IPS DF 19.7 (cell line): ENCODE results near the gene CNTNAP5.

Experiments used
- DNase-seq: peaks from one replicate; pipeline ENCODE4 v3.0.0-alpha.2; 2013; ENCODE audit warnings: low read depth, low spot score

Gene CNTNAP5

DNA sequence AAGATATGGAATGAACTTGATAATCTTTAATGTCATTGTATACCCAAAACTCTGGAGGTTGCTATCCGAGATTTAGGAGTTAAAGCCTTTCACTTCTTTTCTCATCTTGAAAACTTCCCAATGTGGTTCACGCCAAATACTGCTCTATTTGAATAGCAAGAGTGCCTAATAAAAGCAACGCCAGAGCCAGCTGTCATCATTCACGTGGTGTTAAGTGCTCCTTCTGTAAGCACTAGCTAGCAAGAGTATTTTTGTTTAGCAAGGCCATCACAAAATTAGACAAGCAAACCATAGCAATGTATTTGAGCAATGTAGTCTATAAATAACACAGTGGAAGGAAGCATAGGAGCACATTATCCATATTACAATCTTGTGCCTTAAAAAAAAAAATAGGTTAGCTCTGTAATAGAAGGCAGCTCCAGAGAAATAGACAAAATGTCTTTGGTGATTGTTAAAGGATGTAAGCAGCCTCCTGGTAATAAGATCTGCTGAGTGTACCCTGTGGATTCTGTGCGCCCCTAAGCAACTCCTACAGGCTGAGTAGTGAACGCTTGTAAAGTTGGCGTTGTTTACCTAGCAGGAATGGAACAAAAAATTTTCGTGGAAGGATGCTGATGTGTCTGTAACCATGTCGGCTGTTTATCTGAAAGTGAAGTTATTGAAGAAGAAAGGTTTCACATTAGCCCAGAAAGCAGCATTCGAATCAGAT, 518.0 kb downstream of the CNTNAP5 start:
- DNase-seq, result no peak

DNA sequence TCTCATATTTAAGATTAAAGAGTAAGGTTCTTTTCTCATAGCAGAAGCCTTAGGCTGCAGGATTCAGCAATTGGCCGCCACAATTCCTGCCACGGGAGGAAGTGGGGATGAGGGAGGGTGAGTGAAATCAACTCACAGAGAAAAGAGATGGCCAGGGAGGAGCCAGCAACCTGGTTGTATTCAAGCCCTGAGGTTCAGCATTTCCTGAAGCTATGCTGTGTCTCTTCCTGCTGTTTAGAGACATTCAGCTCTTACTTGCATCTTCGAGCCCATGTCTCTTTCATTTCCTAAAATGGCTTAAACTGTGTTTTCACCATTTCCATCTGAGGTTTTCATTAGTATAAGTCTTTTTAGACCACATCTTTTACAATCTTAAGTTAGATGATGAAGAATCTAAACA, 522.6 kb downstream of the CNTNAP5 start:
- DNase-seq, result no peak

DNA sequence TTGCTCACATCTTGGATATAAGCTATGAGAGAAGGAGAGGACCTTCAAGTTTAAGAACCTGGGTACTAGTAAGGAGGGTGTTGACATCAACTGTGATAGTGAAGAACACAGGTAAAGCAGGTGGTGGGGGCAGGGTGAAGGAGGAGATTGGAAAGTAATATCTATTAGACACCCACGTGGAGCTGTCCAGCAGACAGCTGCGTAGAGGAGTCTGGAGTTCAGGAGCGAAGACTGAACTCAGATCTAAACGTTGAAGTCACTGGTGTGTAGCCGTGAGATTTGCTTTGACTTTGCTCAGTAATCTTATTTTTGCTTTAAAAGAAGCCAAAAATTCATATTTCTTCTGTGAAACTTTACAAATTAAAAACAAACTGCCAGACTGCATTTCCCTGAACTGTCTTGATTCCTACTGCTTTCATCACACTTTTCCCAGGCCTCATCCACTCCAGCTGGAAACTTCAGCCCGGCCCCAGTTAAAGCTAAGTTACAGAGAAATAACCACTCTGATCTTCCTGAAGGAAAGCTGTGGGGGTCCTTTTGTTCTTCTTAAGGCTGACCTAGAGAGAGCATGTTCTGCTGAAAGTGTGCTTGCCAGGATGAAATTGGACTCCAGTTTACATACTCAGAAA, 533.3 kb downstream of the CNTNAP5 start:
- DNase-seq, result no peak

DNA sequence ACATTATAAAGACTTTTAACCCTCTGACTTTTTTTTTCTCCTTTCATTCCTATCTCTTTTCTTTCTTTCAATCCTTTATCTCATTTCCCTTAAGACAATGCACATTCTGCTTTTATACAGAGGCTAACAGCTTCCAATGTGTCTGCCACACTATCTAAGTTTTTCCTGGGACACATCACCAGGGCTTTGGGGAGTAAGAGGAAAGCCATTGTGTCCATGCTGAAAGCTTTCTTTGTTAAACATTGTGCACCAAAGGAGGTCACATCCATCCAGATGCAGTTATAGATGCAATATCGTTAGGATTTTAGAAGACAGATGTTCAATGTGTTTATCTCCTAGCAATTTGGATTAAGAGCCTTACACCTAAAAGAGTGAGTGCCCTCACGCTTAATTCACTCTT, 534.1 kb downstream of the CNTNAP5 start:
- no peak for DNase-seq

DNA sequence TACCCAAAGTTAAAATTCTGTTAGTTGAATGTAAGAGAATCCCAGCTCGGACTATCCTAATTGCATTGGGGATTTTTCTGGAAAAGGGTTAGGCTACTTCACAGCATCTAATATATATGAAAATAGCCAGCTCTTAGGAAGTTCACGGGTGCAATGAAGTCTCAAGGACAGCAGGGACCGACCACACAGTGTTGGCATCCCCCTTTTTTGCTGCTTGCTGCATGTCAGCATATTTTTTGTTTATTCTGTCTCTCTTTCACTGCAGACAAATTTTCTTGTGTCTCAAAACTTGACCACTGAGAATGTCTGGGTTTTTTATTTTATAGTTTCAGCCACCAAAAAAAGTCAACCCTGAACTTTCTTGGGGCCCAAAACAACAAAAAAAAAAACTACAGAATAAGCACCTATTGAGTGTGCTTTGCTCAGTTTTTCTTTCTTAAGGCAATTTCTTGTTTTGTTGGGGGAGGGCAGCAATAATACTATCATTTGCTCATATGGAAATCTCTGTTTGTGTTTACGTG, 535.6 kb downstream of the CNTNAP5 start:
- DNase-seq, result no peak

DNA sequence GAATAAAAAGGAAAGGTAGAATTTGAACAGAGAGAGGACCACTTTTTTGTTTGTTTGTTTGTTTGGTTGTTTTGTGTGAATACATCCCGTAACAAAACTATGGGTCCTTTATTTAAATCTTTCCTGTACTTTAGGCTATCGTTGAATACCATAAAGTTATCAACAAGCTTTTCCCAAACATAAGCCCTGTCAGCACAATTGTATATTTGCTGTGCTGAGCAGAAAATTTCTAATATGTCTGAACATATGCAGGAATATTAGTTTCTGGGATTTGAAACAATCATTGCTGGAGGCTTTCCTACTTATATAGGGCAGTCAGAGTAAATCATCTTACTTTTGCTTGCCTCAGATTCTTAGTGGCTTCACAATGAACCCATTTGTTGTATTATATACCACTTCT, 536.4 kb downstream of the CNTNAP5 start:
- DNase-seq, result no peak

DNA sequence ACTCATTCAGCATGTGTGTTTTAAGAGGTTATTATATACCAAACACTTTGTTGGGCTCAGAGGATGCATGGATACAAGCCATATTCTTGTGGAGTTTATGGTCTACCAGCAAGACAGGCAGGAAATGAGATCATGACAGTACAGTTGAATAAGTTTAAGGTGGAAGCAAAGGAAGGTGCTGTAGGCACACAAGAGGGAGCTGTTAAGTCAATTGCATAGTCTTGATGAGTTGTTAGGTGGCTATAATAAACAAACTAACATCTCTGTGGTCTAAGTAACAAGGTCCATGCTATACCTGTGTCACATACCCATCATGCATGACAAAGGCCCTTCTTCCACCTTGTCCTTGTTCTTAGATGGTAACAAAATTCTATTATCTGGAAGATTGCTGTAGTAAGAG, 538.3 kb downstream of the CNTNAP5 start:
- no peak for DNase-seq

DNA sequence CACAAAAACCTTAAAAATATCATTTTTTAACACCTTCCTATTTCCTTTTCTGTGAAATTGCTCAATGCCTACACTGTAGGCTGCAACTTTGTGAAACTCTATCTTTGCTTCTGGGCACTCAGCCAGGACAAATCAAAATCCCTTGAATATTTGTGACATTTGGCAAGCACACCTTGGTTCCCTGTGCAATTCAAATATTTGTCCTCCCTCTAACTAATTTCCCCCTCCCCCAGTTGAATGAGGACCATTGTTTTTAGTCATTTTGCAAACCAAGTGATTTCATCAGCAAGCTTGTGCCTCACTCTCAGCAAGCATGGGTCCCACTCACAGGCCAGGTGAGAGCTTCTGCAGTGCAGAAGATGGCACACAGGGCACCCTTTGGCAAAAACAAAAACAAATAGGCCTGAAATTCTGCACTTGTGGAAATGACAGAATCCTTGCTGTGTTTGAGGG, 541.5 kb downstream of the CNTNAP5 start:
- no peak for DNase-seq

DNA sequence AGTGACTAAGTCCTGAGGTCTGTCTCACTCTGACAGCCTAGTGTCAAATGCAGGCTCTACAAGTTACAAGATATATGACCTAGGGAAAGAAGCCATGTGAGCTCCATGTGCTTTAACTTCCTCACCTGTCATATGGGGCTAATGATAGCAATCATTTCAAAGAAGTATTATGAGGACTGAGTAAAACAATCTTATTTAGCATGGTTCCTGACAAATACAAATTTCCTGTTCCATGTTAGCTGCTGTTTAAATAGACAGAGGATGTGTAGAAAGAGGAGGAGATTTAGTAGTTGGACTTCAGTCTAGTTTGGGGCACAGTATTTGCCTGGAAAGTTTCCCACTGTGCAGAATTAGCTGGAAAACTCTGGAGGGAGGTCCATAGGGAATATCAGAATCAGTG, 545.8 kb downstream of the CNTNAP5 start:
- no peak for DNase-seq

DNA sequence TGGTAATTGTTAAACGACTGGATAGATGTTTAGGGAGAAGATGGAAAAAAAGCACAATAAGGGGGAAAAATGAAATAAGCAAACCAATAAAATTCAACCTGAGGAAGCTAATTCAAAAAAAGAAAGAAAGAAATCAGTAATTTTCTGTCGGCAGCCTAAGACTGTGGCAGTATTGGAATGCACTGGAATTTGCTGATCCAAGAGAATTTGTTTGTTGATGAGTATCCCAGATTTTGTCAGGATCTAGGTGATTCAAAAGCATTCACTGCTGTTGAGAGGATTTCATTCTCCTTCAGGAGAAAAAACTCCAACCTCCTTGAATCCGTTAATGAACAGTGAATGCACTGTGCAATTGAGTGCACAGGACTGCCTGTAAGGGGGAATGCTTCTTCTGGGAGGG, 546.7 kb downstream of the CNTNAP5 start:
- no peak for DNase-seq

DNA sequence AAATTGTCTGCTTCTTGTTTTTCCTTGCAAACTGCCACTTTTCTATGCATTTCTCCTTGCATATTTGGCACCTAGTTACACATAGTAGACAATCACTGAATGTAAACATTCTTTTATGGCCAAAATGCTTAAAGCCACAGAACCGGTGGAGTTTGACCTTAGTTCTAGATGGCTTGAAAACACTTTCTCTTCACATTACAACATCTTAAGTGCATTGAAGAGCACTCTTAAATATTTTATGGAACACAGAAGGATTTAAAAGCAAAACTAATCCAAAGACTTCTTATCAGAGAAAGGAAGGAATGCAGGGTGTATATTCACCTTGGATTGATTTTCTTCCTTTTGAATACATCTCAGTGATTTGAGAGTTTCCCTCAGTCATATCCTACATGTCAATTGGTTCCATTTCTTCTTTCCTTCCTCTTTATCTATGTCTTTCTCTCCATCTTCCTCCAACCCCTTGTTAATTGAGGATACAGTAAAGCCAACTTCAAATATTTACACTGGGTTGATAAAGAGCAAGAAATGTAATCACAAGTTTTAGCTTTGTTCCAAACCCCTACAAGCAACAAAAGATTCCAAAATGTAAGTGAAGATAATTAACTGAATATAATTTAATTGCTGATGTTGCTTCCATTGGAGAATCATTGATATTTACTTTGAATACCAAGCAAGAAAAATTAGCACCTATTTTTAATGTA, 548.0 kb downstream of the CNTNAP5 start:
- no peak for DNase-seq

DNA sequence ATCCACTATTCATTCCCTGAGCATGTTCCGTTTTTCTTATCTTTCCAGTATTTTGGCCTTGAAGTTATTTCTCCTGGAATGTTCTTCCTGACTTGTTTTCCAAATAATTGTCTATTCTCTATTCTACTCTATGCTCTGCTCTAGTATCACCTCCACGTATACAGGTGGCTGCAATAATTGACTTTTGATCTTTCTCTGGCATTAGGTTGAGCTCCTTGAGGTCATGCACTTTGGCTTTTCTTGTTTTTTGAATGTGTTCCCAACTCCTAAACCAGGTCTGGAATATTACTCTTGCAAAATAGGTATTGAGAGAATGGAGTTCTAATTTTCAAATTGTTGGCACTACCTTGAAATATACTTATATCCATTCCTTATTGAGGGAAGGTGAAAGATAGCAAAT, 550.4 kb downstream of the CNTNAP5 start:
- no peak for DNase-seq

DNA sequence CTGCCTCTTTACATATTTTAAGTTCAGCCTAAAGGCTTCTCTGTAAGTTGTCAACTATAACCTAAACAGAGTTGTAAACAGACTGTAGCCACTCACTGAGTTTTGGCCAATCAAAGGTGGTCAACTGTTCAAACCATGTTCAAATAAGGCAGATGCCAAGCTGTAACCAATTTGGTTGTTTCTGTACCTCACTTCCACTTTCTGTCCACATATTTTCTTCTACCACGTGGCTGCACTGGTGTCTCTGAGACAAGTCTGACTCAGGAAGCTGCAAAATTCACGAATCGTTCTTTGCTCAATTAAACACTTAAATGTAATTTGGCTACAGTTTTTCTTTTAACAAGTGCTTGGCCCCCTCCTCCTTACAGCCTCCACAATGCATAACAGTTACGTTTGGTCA, 555.2 kb downstream of the CNTNAP5 start:
- DNase-seq, result no peak

DNA sequence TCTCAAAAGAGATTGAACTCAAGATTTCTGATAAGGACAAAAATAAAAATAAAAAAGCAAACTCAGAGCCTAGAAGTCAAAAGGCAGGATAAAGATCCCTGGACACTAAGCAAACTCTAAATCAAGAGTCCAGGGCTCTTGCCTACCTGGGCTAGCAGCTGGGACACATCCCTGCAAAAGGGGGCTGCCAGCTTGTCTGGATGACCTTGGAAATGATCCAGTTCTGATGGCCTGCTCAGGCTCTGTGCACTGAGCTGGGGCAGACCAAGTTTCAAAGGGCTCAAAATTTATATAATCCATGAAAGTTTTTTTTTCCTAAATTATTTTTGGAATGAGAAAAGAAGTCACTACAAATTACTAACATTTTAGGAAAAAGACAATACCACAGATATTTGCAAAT, 557.3 kb downstream of the CNTNAP5 start:
- DNase-seq, result no peak

DNA sequence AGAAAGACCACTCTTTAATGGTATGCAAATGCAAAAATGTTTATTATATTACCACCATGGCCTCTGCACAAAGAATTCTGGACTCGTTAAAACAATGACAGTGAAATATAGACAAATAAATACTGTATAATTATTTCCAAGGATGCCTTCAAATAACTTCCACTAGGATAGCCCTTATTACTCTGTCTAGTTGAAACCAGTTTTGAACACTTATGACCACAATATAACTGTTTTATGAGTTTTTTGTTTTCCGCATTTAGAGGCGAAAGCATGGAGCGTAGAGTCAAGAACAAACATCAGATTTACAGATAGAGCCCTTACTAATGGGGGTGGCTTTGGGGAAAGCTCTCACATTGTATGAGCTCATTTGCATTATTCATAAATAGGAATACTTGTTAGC, 559.5 kb downstream of the CNTNAP5 start:
- no peak for DNase-seq

DNA sequence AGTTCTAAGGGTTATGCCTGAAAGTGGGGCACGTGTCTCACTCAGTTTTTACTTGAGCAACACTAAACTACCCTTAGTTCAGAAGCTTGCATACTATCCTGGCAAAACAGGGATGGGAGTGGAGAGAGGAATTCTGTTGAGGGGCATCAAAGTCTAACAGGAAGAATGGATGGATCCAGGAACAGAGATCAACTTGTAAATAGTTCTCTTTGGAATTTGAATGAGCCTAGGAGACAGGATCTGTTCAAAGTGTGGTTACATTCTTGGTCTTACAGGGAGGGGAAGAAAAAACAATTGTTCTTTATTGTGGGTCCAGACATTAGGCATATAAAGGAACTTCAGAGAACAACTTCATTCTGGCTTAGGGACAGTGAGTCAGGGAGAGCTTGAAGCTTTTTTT, 560.2 kb downstream of the CNTNAP5 start:
- DNase-seq, result no peak

DNA sequence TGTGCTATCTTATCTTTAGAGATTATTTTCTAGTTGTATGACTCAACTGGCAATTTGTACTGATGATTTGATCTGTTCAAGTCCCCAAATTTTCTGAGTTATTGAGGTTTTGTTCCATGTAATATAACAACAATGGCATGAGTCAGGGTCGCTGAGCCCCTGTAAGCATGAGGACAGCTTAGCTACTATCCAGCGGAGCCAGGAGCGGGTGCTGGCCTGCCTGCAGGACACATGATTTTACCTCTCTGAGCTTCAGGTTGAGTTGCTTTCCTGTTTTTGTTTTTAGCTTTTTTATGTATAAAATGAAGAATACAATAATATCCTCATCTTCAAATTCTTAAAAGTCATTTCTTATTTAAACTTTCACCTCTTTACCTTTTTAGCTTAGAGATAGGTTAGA, 561.1 kb downstream of the CNTNAP5 start:
- no peak for DNase-seq

DNA sequence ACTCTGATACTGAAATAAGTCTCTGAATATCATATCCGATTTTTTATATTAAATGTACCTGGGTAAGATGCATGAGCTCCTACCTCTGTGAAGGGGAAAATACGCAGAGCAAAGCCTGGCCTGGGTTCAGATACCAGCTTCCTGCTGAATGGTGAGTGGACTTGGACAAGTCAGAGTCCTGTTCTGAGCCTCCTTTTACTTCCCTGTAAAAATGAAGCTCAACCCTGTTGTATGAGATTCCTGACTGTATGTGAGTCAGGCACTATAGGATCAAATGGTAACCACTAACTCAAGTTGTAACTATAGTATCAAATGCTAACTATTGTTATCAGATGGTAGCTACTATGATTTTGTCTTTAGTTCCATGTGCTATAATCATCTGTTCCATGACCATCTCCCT, 561.7 kb downstream of the CNTNAP5 start:
- no peak for DNase-seq

DNA sequence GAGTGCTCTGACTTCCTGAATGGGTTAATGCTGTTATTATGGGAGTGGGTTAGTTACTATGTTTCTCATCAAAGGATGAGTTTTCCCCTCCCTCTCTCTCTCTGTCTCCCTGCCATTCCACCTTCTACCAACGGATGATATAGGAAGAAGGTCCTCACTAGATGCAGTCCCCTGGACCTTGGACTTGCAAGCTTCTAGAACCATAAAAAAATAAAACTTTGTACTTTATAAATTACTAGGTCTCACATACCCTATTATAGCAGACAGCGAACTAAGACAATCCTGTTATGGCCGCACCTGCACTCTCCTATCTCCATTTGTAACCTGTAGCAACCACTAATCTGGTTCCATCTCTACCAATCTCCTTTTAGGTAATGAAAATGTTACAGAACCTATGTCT, 564.9 kb downstream of the CNTNAP5 start:
- no peak for DNase-seq

DNA sequence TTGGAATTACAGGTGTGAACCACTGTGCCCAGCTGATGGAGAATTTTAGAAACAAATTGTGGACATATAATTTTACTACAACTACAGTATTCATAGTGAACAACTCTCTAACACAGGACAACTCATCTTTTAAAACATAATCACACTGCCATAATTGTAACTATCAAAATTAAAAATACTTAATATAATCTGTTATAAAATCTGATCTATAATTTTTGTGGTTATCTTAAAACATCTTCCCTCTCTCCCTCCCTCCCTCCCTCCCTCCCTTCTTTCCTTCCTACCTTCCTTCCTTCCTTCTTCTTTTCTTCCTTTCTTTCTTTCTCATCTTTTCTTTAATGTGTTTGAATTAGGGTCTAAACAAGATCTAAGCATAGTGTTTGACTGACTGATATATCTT, 577.7 kb downstream of the CNTNAP5 start:
- DNase-seq, result no peak

DNA sequence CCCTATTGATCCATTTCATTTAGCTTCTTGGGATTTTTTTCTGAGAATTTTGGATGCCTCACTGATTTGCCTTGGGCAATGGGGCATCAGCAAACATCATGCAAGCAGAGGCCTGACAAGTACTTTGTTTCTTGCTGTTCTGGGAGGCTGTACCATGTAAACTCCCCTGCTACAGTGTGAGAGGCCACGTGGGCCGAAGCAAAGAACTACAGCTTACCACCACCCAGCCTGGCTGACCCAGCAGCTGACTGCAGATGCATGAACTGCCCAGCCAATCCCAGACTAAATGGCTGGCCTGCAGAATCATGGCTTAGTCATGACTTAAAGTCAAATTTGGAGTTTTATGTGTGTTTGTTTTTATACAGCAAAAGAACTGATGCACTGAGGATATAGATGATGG, 579.9 kb downstream of the CNTNAP5 start:
- no peak for DNase-seq

DNA sequence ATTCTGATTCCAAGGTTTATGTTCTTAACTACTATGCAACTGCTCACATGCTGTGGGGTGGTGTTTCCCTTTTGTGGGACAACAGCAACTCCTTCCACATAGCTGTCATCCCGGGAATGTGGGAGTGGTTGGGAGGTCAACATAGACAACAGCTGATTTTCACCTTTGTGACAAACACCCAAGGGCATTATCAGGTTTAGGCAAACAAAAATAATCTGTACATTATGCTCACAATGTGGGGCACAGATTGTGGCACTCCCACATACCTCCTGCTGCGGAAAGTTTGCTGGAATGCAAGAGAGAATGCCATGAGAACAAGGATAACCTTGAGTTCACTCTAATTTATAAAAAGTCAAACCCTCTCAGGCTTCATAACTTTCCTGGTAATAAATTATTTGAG, 582.6 kb downstream of the CNTNAP5 start:
- no peak for DNase-seq

DNA sequence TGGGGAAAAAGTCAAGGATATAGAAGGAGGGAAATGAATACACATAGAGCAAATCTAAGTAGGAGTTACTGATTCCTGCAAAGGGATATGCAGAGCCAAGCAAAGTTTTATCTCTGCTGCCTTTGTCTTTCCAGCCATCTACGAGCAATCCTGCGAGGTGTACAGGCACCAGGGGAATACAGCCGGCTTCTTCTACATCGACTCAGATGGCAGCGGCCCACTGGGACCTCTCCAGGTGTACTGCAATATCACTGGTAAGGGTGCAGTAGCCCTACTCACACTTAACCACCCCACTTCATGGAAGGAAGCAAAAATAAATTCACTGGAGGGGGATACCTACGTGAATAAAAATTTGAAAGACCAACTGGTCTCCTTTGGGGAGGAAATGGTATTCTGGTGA, 584.6 kb downstream of the CNTNAP5 start:
- DNase-seq, result no peak
